Hindlimb muscle (tissue), 1 donor: ENCODE results near the gene TM9SF4. TPM values are rescaled to one million over a fixed set of nuclear protein-coding genes. Genes with fewer than 3 reads are reported as not detected.
A peak's percentile ranks its signal among the peaks of the same experiment; 100 is the strongest.

Experiments
- DNase-seq: peaks from one replicate; pipeline ENCODE4 v3.0.0-alpha.2; 2013
- polyA plus RNA-seq: library from polyadenylated mRNA; unstranded; fragments of 120-200 nt; gene quantifications from one replicate; pipeline ENCODE4 v1.2.1, GENCODE V29; 2013; ENCODE audit not compliant: insufficient read length

The TM9SF4 gene, protein sequence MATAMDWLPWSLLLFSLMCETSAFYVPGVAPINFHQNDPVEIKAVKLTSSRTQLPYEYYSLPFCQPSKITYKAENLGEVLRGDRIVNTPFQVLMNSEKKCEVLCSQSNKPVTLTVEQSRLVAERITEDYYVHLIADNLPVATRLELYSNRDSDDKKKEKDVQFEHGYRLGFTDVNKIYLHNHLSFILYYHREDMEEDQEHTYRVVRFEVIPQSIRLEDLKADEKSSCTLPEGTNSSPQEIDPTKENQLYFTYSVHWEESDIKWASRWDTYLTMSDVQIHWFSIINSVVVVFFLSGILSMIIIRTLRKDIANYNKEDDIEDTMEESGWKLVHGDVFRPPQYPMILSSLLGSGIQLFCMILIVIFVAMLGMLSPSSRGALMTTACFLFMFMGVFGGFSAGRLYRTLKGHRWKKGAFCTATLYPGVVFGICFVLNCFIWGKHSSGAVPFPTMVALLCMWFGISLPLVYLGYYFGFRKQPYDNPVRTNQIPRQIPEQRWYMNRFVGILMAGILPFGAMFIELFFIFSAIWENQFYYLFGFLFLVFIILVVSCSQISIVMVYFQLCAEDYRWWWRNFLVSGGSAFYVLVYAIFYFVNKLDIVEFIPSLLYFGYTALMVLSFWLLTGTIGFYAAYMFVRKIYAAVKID
- 42.4 TPM for polyA plus RNA-seq

DNA sequence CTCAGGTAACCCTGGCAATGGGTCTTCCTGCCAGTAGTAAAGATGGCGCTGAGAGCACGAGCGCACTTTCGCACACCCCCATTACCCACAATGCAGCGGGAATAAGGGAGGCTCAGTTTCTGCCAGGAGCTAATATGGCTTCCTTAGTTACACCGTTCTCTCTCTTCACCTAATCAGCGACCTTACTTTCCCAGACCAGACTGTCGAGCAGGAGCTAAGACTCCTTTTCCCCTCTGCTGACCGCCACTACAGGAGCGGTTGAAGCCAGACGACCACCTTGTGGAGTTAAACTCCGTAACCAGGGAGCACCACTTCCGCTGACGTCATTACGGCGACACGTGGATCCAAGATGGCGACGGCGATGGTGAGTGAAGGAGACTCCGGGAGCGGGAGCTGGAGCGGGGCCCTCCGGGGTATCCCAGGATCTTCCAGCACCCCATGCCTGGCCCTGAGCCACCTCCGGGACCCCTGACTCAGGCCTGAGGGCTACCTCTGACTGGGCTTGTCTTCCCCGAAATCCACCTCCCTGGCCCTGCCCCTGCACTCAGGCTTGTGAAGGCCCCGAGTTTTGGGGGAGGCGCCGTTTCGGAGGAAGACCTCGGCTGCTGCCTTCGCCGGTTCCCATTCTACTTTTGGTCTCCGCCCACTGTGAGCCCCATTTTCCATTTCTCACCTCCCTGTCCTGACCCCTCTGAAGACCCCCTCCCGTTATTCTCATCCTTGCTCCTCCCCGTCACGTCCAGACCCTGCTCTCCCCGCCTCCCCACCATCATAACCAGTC is at the start of gene TM9SF4:
Gene TM9SF4 (plus strand): TSS at position 323 of the 781 bp plus-strand sequence. CDS start 27 bp downstream, at position 350.
- peak; percentile 94 for DNase-seq

DNA sequence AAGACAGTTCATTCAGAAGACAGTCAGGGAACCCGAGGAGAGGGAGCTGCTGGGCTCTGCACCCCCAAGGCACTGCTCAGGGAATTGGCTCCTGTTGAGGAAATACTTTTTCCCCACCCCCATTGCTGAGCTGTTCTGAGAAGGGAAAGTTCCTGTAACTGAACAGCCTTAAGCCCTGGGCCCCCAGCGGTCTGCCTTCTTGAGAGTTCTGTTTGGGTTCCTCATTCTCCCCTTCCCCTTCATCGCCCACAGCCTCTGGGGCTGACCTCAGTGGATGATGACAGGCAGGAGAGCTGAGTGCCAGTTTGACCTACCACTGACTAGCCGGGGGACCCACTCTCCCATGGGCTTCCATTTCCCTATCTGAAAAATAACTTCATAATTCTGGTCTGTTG is 46.7 kb upstream of the TM9SF4 start:
- peak; percentile 33 for DNase-seq

DNA sequence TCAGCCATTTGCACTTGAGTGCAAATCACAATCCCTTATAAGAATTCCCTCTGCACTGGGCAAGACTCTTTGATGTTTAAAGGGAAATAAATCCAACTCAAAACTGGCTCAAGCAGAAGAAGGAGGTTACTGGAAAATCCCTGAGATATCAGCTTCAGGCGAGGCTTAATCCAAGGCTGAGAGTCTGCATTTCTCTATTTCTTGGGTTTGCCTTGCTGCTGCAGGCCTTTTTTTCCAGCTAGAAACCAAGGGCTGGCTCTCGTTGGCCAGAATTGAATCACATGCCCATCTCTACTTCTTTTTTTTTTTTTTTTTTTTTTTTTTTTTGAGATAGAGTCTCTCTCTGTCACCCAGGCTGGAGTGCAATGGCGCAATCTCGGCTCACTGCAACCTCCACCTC is 45.8 kb upstream of the TM9SF4 start:
- no peak for DNase-seq

DNA sequence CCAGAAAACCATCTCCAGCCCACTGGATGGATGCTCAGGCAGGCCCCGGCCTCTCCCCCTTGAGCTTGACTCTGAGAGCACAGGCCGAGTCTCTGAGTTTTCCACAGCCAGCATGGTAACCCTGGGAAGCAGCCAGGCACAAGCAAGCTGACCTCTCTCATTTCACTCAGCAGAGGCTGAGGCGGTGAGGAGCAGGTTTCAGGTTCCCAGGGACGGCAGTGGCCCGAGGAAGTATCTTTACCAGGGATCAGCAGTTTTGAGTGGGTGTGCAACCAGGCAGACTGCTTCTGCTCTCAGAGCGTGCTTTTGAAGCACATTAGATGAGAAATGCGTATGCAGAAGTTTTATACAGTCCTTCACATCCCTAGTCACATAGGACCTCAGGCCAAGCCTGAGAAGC is 44.8 kb upstream of the TM9SF4 start:
- DNase-seq = no peak

DNA sequence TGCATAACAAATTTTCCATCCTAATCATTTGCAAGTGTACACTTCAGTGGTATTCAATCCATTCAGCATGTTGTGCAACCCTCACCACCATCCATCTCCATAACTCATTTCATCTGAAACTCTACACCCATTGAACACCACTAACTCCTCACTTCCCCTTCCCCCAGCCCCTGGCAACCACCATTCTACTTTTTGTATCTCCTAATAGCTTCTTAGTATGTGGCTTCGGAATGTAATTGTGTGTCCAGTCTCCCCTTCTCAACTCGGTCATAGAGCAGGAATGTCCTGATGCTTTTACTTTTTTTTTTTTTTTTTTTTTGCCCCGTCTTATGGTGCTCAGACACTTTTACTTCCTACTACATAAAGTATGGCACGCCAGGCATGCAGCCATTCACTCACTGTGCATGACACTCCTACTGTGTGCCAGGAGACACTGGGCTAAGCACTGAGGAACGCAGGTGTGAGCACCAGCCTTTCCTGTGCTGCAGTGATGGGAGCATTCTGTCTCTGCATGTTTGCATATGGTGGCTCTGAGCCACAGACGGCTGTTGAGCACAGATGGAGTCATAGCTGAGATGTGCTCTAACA is 42.2 kb upstream of the TM9SF4 start:
- no peak for DNase-seq

DNA sequence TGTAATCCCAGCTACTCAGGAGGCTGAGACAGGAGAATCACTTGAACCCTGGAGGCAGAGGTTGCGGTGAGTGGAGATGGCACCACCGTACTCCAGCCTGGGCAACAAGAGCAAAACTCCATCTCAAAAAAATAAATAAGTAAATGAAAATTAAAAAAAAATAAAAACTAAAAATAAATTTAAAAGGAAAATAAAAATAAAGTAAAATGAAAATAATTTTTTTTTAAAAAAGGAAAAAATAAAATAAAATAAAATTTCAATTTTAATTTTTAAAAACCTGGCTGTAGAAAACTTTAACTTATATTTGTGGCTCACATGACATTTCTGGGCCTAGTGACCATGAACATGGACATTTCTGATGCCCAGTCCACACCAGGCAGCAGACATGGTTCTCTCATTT is 41.3 kb upstream of the TM9SF4 start:
- DNase-seq = no peak

DNA sequence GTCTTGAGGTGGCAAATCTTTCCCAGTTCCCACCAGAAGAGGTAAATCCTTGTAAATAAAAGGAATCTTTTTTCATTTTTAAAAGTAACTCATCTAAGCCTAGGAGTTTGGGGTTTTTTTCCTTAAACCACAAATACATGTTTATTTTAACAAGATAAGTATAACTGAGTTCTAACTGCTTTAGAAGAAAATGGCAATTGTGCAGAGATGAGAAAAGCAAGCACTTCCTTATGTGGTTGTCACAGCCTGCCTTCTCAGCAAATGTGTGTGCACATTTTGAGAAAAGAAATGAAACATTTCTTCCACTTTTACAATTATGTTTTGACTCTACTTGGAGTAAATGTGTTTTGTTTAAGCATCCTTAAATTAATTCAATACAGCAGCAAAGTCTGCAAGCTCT is 39.8 kb upstream of the TM9SF4 start:
- no peak for DNase-seq

DNA sequence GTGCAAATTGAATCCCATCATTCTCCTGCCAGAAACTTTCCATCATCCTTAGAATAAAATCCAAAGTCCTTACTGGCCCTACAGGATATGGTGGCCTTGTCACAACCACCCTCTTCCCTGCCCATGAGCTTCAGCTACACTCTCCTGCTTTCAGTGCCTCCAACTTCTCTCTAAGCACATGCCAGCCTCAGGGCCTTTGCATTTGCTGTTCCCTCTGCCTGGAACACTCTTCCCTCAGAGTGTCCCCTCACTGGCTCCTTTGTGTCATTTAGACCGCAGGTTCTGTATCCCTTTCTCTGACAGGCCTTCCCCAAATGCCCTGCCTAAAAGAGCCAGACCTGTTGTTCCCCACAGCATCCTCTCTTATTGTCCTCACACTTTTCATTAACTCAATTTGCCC is 39.2 kb upstream of the TM9SF4 start:
- no peak for DNase-seq

DNA sequence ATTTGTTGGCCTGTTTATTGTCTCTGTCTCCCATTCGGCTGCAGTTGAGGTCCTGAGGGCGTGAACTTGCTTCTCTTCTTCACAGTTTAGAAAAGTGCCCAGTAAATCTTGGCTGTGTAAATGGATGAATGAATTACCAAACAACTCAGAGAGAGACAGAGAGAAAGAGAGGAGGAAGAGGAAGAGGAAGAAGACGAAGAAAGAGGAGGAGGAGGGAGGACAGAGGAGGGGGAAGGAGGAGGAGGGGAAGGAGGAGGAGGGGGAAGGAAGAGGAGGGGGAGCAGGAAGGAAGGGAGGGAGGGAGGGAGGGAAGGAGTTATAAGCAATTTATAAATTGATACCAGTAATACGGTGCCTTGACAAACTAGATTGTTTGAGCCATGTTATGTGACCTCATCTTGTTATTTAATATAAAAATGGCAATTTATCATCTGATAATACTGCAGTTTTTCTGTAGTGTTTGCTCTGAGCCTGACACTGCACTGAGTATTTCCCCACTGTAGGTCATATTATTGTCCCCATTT is 38.8 kb upstream of the TM9SF4 start:
- DNase-seq = no peak

DNA sequence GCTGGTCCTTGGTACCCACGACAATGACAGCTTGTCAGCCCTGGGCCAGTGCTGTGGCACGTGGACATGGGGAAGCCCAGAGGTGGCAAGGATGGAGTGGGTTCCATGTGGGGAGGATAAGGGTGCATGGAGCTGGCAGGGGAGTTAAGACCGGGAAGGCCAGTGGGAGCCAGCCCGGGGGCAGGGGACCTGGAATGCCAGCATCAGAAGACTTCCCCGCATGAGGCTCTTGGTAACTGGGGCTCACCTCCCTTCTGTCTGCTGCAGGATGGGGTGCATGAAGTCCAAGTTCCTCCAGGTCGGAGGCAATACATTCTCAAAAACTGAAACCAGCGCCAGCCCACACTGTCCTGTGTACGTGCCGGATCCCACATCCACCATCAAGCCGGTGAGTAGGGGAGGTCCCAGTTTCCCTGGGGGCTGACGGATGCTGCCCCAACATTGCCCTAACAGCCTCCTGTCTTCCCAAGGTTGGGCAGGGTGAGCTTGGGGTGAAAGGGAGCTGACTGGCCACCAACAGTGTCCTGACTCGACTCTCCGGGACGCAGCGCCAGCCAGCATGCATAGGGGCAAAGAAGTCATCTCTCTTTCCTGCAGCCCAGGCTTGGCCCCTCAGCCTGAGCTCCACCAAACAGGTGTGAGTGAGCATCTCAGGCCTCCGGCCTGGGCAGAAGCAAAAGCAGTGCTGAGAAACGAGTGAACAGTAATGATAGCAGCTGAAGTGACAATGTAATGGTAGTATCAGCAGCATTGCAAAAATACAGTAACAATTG is 37.9 kb upstream of the TM9SF4 start:
- no peak for DNase-seq

DNA sequence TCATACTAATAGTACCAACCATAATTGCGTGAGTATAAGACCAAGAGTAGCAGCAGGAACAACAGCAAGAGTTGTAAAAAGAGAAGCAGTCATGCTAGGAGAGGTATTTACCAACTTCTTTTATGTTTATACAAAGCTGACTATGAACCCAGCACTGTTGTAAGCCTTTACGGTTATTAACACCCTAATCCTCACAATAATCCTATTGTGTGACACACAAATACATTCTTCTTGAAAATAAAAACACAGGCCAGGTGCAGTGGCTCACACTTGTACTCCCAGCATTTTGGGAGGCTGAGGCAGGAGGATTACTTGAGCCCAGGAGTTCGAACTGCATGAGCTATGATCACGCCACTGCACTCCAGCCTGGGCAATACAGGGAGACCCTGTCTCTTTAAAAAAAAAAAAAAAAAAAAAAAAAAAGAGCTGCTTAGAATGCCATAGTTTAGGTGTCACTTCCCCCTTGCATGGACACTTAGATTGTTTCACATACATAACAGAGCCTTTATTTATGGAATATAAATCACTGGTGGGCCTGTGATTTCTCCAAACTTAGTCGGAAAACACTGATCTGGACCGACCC is 37.3 kb upstream of the TM9SF4 start:
- no peak for DNase-seq

DNA sequence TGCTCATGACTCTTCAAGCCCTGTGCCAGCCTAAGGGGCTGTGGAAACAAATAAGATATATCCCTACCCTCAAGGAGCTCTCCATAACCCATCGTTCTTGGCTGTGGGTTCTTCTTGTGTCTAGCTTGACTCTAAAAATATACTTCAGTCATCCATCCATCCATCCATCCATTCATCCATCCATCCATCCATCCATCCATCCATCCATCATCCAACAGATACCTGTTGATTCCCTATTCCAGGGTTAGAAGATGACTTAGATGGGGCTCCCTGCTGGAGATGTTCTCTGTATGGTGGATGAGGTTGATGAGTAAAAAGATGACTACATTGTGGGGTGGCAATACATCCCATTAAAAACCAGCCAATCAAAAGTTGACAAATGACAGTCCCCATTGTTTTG is 34.0 kb upstream of the TM9SF4 start:
- no peak for DNase-seq

DNA sequence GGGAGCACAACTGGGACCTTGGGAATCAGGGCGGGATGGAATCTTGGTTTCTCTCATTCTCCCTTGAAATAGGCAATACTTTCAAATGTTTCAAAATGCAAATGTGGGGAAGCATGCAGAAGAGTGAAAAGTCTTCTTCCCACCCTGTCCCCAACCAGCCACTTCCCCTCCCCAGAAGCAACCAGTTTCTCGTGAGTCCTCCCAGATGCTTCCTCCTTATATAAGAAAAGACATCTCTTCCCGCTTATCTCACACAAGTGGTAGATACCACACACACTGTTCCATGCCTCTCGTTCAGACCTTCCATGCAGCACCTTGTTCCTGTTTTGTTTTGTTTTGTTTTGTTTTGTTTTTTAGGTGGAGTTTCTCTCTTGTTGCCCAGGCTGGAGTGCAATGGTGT is 32.3 kb upstream of the TM9SF4 start:
- DNase-seq = no peak

DNA sequence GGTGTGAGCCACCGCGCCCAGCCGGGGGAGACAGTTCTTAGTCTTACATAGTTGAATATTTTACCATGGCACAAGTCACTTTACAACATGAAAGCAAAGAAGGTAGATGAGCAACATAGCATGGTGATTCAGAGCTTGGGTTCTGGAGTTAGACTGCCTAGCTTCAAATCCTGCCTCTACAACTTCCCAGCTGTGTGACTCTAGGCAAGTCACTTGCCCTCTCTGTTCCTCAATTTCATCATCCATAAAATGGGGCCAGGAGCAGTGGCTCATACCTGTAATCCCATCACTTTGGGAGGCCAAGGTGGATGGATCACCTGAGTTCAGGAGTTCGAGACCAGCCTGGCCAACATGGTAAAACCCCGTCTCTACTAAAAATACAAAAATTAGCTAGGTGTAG is 31.2 kb upstream of the TM9SF4 start:
- DNase-seq = no peak

DNA sequence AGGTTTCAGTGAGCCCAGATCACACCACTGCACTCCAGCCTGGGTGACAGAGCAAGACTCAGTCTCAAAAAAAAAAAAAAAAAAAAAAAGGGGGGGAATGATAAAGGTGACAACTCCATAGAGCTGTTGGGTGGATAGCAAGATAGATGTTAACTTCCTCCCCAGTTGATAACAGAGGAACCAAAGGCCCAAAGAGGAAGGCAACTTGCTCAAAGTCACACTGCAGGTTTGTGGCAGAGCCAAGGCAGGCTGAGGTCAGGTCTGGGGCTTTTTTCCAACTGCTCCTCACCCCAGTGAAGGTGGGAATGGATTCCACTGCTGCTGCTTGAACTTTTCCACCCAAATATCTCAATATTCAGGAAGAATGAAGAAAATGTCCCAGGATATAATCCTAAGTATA is 30.7 kb upstream of the TM9SF4 start:
- no peak for DNase-seq

DNA sequence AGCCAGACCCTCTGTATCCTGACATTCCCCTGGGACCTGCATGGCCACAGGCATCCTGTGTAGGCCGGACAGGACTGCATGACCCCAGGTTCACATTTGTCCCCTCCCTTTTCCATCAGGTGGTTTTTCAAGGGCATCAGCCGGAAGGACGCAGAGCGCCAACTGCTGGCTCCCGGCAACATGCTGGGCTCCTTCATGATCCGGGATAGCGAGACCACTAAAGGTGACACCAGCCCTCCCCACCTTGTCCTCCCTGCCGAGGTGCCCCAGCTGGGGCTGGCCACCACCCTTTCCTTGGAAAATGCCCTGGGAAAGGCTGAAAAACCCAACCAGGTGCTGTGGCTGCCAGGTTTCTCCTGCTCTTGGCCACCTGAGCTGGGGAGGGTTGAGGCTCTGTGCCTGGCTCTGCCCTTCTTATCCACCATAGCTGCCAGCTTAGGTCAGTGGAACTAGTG is 29.8 kb upstream of the TM9SF4 start:
- DNase-seq = no peak

DNA sequence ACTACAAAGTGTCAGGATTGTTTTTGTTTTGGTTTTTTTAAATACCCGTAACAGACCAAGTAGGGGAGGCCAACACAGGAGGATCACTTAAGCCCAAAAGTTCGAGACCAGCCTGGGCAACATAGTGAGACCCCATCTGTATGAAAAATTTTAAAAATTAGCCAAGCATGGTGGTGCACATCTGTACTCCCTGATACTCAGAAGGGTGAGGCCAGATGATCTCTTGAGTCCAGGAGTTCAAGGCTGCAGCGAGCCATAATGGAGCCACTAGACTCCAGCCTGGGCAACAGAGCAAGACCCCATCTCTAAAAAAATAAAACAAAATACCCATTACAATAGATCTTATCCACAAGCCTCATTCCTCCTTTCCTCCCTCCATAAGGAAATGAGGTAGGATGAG is 28.7 kb upstream of the TM9SF4 start:
- DNase-seq = no peak

DNA sequence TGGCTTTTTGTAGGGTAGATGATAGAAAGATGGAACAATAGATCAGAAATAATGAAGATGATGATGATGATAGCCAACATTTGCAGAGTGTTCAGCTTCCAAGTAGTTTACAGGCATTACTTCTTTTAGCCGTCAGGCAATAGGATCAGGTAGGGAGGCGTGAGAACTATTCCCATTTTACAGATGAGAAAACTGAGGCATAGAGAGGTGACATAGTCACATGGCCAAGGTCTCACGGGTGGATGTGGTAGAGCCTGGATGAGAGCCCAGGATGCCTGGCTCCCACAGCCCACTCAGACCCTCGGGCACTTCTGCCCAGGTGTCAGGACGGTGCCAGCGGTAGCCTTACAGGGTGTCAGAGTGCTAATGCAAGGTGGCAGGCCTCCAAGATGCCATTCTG is 26.0 kb upstream of the TM9SF4 start:
- DNase-seq = no peak

DNA sequence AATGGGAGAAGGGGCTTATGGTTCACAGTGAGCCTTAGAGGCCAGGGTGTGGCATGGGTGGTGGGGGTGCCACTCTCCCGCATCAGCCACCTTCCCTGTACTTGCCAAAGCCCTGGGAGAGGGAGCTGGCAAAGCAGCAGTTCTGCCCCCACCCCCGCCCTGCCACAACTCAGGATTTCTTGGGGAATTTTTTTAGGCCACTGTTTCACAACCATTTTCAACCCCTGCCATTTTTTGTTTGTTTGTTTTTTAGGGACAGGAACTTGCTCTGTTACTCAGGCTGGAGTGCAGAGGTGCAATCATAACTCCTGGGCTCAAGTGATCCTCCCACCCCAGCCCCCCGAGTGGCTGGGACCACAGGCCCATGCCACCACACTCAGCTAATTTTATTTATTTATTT is 22.4 kb upstream of the TM9SF4 start:
- no peak for DNase-seq

DNA sequence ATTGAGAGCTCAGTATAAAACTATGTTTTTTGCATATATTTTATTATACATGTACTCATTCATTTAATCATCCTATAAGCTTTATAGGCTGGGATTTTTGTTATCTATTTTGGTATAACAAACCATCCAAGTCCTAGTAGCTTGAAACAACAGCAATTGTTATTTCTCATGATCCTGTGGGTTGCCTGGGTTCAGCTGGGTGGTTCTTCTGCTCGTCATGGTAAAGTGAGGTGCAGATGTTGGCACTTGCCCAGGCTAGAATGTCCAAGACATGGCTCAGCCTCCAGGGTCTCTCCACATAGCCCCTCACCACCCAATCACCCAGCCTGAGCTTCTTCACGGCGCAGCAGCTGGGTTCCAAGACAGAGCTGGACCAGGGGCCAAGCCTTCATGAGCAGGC is 20.8 kb upstream of the TM9SF4 start:
- no peak for DNase-seq

DNA sequence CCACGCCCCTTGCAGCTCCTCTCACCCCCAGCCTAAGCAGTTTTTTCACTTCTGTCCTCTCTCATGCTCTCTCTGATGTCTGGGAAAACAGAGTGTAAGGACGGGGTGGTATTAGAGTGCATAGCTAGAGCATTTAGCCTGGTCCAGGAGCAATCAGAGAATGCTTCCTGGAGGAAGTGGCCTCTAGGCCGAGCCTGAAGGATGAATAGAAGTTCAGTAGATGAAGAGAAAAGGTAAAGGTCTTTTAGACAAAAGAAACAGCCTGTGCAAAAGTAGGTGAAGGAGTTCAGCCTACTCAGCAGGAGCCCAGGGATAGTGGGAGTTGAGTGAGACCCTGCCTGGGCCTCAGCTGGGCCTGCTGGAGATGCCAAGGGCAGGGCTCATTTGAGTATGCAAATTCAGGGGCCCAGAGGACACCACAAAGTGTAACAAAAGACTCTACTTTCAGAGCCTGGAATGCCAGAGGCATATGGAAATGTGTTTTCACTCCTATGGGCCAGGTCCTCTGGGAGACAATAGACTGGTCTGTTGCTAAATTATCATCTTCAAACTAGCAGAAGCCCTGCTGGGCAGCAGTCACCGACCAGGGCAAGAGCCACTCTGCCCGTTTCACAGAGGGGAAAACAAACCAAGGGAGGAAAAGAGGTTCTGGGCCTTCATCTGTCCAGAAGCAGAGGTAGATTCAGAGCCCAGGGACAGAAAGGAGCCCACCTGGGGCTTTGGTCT is 19.7 kb upstream of the TM9SF4 start:
- DNase-seq = no peak
